Measurements from ENCODE around the gene C1S. TPM values are rescaled to one million over a fixed set of nuclear protein-coding genes. Genes with fewer than 3 reads are reported as not detected.
"Not testable (repeated sequence)": the region's sequence is repeated elsewhere in the genome, so short reads cannot be mapped to it uniquely, and the experiment has no call there.

The C1S gene
- total RNA-seq, 1 donor from 2014 or later, result 6.5 TPM

DNA sequence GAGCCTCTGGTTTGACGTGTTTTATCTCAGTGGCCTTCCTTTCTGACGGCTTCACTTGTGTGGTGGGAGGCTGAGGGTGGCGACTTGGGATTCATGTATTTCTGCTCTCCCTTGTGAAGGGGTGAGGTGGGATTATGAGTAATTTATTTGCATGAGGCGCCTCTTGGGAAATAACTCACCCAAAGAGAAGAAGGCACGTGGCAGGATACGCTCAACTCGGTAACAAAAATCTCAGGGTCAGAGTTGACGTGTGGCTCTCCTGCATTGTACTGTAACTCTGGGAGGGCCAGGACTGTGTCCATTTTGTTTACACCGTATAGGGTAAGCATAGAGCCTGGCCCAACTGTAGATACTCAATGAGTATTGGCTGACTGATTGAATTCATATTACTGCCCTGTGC is 14.6 kb upstream of the C1S start:
- FAIRE-seq, result no peak
- DNase-seq (ENCODE audit: low spot score in 2 of 2), result no peak

DNA sequence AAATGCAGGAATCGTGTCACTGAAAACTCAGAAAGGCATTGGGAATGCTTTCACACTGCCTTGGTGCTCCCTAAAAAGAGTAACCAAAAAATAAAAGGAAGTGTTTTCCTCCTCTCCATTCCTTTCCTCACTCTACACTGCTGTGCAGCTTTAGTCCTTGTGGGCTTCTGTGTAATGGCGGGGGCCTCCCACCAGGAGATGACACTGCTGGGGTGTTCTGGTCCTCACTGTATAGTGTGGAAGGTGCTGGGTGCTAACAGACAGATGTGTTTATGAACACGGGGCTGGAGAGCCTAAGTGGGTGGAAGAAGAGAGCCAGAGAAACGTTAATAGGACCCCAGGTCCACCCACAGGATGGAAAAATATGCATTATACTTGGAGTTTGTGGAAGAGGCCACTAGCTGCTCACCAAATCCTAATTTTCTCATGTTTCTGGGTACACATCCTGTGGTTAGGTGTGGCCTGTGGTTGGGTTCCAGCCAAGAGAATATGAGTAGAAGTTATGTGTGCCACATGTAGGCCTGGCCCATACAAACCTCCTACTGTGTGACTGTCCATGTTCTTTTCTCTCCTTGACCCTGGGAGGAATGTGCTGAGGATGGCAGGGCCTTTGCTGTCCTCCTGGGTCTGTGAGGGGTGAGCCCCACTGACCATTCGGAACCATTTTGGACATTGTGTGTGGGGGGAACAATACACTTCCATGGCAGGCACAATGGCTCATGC is 14.0 kb upstream of the C1S start:
- DNase-seq (ENCODE audit: low spot score in 2 of 2) (no peak), FAIRE-seq (no peak)

DNA sequence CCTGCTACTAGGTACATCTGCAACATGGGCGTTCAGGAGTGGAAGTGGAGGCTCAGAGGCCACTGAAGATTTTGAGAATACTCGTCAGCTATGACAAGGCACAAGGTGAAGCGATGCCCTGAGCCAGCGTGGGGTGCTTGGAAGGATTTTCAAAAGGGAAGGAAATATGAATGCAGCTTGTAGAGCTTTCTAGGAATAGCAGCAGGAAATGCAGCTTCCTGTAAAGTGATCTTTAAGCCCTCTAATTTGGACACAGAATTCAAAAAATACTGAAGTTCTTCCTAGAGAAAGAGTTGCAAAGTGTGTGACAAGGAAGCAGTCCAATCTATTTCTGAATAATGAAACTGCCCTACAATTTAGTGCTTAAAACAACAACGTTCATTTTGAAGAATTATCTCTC is 13.2 kb upstream of the C1S start:
- no peak for FAIRE-seq
- DNase-seq (ENCODE audit: low spot score in 2 of 2), result no peak

DNA sequence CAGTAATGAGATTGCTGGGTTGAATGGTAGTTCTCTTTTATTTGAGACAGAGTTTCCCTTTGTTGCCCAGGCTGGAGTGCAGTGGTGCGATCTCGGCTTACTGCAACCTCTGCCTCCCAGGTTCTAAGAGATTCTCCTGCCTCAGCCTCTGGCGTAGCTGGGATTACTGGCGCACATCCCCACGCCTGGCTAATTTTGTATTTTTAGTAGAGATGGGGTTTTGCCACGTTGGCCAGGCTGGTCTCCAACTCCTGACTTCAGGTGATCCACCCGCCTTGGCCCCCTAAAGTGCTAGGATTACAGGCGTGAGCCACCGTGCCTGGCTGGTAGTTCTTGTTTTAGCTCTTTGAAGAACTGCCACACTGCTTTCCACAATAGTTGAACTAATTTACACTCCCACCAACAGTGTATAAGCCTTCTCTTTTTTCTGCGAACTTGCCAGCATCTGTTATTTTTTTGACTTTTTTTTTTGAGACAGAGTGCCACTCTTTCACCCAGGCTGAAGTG is 11.0 kb upstream of the C1S start:
- FAIRE-seq; DNase-seq (ENCODE audit: low spot score in 2 of 2): not testable (repeated sequence)

DNA sequence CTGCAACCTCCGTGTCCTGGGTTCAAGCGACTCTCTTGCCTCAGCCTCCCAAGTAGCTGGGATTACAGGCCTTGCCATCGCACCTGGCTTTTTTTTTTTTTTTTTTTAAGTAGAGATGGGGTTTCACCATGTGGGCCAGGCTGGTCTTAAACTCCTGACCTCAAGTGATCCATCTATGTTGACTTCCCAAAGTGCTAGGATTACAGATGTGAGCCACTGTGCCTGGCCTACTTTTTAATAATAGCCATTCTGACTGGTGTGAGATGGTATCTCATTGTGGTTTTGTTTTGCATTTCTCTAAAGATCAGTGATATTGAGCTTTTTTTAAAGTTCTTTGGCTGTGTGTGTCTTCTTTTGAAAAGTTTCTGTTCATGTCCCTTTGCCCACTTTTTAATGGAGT is 10.5 kb upstream of the C1S start:
- not testable (repeated sequence) for FAIRE-seq

DNA sequence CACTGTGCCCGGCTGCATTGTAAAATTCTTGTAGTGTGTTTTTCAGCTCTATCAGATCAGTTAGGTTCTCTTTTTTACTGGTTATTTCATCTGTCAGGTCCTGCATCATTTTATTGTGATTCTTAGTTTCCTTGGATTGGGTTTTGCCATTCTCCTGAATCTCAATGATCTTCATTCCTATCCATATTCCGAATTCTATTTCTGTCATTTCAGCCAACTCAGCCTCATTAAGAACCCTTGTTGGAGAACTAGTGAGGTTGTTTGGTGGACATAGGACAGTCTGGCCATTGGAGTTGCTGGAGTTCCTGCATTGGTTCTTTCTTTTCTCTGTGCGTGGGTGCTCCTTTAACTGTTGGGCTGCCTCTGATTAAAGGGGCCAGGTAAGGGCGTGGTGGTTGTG is 5.6 kb upstream of the C1S start:
- no peak for FAIRE-seq
- DNase-seq (ENCODE audit: low spot score in 2 of 2), result no peak

More for the DNA sequence above, 10.5 kb upstream of the C1S start:
- DNase-seq (ENCODE audit: low spot score in 2 of 2), result not testable (repeated sequence)

DNA sequence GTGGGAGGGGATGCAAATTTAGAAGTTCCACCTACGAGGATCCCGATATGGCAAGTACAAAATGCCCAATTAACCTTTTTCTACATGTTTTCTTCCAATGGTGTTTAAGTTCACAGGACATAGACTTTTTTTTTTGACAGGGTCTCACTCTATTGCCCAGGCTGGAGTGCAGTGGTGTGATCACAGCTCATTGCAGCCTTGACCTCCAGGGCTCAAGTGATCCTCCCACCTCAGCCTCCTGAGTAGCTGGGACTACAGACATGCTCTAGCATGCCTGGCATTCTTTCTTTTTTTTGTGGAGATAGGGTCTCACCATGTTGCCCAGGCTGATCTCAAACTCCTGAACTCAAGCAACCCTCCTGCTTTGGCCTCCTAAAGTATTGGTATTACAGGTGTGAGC is 4.8 kb upstream of the C1S start:
- FAIRE-seq; DNase-seq (ENCODE audit: low spot score in 2 of 2): not testable (repeated sequence)

DNA sequence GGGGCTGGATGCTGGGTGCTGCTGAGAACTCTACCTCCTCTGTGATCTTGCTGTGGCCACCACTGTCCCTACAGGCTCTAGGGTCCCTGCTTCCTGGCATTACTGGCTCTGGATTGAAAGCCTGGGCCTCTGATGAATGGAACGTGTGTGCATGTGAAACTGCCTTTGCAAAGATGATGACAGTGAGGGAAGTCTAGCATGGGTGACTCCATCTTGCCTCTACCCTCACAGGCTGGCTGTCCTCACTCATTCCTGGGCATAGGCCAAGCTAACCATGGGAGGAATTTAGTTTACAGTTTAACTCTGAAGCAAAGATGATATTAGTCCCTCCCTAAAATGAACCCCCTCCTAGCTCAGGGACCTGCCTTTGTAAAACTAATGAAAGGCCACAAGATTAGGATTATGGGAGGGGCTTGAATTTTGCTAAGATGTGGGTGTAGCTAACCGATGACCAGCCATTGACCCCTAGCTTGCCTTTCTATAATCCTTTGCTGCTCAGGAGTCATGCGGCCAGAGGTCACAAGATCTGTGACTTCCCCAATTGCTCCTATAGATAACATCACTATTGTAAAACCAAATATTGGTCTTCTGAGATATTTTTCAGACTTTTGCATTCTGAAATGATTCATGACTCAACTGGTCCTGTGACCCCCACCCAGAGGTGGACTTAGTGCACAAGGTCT is 2.2 kb upstream of the C1S start:
- DNase-seq (ENCODE audit: low spot score in 2 of 2) (no peak), FAIRE-seq (no peak)

DNA sequence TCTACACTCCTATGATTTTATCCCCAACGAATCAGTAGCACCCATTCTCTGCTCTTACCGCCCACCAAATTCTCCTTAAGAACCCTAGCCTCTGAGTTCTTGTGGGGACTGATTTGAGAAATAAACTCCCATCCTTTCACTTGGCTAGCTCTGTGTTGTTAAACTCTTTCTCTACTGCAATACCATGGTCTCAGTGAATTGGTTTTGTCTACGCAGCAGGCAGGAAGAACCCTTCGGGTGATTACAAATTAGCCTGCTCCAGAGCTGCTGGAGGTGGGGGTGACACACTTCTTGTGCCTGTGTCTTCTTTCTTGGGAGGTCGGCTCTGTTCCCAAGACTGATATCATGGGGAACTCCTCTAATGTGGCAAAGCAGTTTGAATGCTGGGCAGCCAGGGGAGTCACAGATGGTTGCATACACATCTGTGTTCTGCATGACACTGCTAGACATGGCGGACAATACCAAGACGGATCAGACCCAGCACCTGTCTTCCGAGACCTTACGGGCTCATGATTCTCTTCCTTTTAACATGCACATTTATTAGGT is 1.6 kb upstream of the C1S start:
- DNase-seq (ENCODE audit: low spot score in 2 of 2) (no peak), FAIRE-seq (no peak)

DNA sequence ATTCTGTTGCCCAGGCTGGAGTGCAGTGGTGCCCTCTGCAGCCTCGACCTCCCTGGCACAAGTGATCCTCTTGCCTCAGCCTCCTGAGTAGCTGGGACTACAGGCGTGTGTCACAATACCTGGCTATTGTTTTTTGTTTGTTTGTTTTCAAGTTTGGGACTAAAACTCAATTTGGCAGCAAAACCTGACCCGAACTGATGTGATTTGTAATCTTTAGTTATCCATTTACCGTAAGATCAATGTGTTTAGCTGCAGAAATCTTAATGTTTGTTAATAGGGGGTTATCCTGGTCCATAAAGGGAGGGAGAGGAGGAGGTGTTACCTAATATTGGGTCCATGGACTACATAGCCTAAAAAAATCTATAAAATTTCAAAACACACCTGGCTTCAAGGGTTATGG is 738 bp upstream of the C1S start:
- FAIRE-seq, result no peak
- no peak for DNase-seq (ENCODE audit: low spot score in 2 of 2)

DNA sequence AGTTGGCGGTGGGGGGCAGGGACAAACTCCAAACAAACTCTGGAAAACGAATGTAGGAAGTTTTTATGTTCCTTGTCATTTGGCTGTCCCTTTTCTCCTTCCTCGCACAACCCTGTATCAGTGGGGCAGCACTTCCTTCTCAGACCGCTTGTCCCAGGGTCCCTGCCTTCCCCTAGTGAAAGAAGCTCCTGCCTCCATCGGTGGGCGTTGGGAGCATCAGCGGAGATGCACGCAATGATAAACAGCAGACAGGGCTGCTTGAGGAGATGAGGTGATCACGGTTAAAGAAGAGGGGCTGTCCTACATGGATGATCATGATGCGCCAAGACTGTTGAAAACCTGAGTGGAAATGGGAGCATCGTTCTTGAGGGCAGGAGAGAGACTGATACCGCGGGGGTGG is 620 bp downstream of the C1S start:
- DNase-seq (ENCODE audit: low spot score in 2 of 2), result no peak

DNA sequence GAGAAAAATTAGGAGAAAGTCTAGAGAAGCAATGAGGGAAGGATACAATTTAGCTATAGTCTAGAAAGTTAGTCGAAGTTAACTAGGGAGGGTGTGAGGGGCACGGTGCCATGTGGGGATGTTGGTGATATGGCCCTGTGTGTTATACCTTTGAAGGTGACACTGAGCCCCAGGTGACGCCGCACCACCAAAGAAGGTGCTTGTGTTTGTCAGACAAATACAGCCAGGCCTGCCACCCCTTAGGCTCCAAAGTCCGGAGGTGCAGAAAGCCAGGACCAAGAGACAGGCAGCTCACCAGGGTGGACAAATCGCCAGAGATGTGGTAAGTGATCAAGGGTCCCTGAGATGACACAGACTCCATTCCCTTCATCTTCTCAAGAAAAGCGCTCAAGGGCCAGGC is 1.1 kb downstream of the C1S start:
- FAIRE-seq (no peak), DNase-seq (ENCODE audit: low spot score in 2 of 2) (no peak)

More for the DNA sequence above, 620 bp downstream of the C1S start:
- no peak for FAIRE-seq

DNA sequence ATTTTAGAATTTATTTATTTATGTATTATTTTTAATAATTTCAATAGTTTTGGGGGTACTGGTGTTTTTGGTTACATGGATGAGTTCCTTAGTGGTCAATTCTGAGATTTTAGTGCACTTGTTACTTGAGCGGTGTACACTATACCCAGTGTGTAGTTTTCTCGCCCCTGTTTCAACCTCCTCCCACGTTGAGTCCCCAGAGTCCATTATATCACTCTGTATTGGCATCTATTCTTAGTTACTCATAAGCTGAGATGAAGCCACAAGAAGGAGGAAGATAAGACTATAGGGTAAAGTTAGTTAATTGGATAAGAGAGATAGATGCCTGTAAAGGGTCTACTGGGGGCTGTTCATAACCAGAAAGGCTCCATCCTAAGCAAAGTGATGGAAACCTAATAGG is 4.0 kb downstream of the C1S start:
- DNase-seq (ENCODE audit: low spot score in 2 of 2) (no peak), FAIRE-seq (no peak)

DNA sequence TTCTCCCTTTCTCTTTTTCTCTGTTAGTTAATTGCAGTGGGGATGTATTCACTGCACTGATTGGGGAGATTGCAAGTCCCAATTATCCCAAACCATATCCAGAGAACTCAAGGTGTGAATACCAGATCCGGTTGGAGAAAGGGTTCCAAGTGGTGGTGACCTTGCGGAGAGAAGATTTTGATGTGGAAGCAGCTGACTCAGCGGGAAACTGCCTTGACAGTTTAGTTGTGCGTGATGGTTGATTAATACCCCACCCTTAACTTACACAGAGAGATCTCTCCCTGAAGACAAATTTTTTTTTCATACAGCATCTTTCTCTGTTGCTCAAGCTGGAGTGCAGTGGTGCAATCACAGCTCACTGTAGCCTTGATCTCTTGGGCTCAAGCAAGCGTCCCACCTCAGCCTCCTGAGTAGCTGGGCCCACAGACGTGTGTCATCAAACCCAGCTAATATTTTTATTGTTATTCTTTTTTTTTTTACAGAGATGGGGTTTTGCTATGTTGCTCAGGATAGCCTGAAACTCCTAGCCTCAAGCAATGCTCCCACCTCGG is 4.6 kb downstream of the C1S start:
- DNase-seq (ENCODE audit: low spot score in 2 of 2) (no peak), FAIRE-seq (no peak)

DNA sequence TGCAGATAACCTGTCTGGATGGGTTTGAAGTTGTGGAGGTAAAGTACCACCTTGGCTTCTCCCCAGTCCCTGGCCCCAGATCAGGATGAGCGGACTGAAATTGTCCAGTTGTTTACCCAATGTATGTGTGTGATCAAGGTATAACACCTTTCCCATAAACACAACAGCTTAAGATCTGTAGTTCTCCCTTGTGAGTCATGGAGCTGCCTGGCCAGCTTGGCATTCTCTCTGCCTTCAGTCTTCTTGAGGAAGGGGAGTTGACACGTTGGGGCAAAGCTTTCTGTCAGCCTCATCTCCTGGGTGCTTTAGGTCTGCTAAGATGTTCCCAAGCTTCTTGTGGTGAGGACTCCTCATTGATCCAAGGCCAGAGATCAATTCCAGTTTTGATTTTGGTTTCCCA is 6.1 kb downstream of the C1S start:
- FAIRE-seq (no peak), DNase-seq (ENCODE audit: low spot score in 2 of 2) (no peak)

DNA sequence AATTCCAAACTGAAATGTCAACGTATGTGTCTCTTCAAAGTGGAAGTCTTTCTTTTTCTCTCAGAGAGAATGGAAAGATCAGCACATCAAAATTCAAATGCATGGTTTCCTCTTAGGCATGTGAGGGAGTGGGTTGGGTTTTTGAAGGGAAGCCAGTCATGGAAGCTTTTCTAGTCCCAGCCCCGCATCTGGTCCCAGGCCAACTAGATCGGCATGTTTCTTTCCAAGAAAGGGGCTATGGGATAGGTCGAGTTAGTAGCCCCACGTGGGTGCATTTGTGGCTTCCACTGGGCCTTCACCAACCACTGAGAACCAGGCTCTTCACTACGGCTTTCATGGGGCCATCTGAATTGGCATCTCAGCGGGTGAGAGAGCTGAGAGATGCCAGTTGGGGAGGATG is 6.6 kb downstream of the C1S start:
- no peak for FAIRE-seq
- DNase-seq (ENCODE audit: low spot score in 2 of 2), result no peak

DNA sequence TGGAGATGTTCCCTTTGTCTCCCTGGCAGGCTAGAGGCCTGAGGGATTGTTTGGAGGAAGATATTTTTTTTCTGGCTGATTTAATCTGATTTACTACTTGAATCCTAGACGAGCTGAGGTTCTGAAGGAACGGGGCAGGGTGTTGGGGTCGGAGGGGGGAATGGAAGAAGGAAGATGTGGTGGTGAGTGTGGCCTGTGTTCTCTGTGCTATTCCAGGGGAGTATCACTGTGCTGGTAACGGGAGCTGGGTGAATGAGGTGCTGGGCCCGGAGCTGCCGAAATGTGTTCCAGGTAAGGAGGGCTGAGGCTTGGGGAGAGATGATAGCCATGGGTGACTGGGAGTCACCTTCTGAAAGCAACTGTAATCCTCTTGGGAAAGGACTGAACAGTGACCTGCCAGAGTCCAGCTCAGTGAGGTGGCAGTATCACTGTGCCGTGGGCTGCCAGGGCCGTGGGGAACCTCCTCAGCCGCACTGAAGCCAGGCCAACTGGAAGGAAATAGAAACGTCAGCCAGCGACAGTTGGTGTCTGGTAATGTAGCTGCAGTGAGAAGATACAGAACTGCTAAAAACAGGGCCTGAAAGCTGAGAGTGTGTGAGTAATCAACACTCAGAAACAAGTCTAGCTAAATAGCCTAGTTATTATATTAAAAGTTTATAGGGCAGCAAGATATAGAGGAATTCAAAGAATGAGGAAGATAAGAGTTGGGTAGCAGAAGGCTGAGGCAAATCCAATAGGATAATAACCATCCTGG is 7.9 kb downstream of the C1S start:
- DNase-seq (ENCODE audit: low spot score in 2 of 2), result no peak
- no peak for FAIRE-seq

DNA sequence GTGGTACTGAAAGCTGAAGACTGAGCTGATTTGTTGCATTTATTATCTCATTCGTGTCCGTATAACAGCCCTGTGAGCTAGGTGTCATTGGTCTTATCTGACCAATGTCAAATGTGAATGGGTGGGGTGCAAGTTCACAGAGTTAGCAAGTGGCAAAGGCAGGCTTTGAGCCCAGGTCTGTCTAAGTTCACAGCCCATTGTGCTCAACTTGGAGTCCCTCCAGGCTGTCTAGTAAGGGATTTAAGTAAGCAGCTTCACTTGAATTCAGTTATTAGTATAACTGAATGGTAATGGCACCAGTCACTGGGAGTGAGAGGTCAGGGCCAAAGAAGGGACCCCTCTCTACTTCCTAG is 8.5 kb downstream of the C1S start:
- no peak for FAIRE-seq
- DNase-seq (ENCODE audit: low spot score in 2 of 2), result no peak

DNA sequence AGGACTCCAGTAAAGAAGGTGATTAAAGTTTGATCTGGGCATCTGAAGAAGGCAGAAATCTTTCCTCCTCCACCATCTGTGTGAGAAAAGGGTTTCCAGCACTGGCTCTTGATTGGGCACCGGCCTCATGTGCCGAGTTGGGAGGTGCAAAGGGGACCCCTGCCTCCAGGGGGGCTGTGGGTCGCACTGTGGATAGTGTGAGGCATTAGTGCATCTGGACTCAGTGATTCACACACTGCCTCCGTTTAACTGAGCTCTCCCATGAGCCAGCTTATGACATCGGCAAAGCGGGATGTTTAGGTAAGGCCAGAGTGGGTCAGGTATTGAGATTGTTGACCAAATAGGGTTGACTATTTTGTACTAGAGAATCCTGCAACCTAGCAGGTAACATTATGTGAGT is 8.9 kb downstream of the C1S start:
- DNase-seq (ENCODE audit: low spot score in 2 of 2), result no peak
- FAIRE-seq, result no peak

DNA sequence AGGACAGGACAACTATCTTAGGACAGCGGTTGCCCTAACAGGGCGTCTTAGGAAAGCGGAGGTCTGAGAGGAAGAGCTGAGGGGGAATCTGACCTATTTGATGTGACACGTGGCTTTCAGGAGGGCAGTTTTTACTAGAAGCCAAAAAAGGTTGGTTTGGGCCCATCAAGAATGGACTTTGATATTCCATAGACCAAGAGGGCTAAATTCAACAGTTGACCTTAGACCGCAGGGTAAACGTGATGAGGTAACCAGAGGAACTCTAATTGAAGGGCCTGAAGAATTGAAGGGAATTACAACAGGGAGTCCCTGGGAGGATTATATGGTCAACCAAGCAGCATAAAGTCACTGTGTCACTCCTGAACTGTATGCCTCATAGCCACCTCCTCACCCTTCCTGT is 11.5 kb downstream of the C1S start:
- DNase-seq (ENCODE audit: low spot score in 2 of 2) (no peak), FAIRE-seq (no peak)

DNA sequence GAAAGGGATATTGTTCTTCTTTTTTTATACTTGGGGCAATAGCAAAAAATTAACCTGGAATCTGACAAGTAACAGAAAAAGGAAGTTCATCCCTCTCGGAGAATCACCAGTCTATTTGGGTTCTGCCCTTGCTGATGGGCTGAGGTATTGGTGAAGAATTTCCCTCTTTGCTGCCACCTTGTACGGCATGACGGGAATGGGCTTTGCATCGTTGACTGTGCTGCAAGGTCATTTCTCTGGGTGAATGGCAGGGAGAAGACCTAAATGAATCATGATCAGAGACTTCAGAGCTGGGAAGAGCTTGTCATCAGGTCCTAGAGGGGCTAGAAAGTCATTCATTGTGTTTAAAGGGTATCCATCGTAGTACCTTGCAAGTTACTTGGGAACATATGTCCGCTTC is 12.0 kb downstream of the C1S start:
- FAIRE-seq (no peak), DNase-seq (ENCODE audit: low spot score in 2 of 2) (no peak)

Data from frontal cortex (tissue), 4 donors.